HG03442 (cell line): Measurements from ENCODE around the gene OSBPL7.

ENCODE experiments used
- ATAC-seq: cut with Tn5 transposase; IDR thresholded peaks from one replicate; pipeline ENCODE4 v1.9.1; 2021; ENCODE audit warnings: mild to moderate bottlenecking, moderate library complexity; ENCODE audit not compliant: unreplicated experiment

The OSBPL7 gene

GRCh38 chr17:47821424-47822391 lies at the start of gene OSBPL7:
TSS of gene OSBPL7 (minus strand) at chr17:47821794. CDS start at chr17:47820278, 1,516 bp downstream.
- ATAC-seq: peak; percentile 78

- ATAC-seq: no peak
Observed at GRCh38 chr17:47871048-47871447, 49.5 kb upstream of the OSBPL7 start.

DNA sequence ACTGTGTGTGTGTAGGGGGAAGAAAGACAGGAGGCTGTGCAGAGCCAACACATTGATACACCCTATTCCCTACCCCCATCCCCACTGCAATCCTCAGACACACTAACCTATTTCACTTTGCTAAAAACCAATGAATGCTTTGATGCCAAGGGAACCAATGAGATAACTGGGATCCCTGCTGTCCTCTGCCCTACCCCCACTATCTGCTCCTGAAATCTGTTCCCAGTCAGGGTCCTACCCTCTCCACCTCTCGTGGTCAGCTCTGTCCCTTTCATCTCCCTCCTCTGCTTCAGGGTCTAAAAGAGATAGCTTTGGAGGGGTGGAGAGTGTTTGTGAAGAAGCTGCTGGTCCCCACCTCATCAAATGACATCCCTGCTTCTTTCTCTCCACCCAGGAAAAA lies 48.5 kb upstream of the OSBPL7 start:
- ATAC-seq: no peak

GRCh38 chr17:47869114-47869513 lies 47.5 kb upstream of the OSBPL7 start:
- no peak for ATAC-seq

GRCh38 chr17:47867813-47868533 lies 46.4 kb upstream of the OSBPL7 start:
- ATAC-seq: no peak

DNA sequence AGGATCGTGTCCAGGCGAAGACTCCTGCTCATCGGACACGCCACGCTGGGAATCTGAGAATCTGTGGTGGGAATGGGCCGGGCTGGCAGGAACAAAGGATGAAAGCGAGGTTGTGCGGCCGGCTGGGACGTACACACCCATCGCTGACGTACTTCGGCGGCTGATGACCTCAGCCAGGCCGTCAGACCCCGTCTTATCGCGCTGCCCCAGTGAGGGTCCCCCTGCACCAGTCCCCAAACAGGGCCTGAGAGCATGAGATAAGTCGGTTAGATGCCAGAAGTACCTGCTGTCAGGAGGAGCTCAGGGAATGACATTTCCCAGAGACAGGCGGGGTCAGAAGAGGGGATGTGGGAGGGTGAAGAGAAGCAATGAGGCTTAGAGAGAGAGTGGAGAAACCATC lies 45.3 kb upstream of the OSBPL7 start:
- no peak for ATAC-seq

- ATAC-seq: no peak
Observed at GRCh38 chr17:47864791-47865216, 43.2 kb upstream of the OSBPL7 start.

- ATAC-seq: no peak
Observed at GRCh38 chr17:47862621-47863440, 41.2 kb upstream of the OSBPL7 start.

DNA sequence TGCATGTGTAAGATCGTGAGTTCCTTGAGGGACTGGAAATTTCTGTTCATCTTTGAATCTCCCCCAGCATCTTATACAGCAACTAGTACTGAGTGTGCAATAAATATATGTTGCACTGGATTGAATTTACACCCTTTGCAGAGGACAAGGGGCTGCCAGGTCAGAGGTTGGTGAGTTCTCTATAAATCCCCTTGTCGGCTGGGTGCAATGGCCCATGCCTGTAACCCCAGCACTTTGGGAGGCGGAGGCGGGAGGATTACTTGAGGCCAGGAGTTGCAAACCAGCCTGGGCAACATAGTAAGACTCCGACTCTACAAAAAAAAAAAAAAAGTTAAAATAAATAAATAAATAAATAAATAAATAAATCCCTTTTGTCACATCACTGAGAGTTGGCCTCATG lies 38.8 kb upstream of the OSBPL7 start:
- ATAC-seq: no peak

DNA sequence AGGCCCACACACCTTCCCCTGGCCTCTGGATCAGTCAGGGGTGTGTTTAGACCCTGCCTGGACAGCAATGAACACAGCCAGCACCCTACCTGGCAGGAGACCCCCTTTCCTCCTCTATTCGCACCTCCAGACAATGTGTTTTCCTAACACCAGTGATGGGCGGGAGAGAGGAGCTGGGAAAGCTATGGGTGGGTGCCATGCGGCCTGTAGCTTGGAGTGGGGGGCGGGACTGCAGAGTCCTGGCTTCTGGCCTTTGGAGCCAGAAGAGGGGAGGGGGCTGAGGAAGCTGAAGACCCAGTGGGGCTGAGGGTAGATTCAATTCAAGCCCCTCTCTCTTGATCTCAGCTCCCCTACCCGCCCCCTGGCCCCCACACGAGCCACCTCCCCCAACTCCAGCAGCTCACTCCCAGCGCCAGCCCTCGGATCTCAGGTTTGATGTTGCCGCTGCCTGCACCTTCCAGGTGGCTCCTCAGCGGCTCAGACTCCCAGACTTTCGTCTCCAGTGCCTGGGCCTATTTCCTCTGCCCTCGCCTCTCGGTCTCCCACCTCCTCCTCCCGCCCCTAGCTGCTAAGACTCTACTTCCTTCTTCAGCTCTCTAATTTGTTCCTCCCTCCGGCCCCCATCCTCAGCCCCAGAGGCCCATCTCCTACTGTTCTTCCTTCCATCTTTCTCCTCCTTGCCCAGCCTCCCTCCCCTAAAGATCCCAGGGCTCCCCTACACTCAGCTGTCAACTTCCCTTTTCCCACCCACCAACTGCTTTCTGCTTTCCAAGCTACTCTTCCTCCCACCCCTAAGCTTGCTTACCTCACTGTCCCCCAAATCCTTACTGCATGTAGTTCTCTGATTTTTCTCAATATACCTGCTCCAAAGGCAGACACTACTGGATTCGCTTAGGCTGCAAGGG lies 36.2 kb upstream of the OSBPL7 start:
- ATAC-seq: no peak

DNA sequence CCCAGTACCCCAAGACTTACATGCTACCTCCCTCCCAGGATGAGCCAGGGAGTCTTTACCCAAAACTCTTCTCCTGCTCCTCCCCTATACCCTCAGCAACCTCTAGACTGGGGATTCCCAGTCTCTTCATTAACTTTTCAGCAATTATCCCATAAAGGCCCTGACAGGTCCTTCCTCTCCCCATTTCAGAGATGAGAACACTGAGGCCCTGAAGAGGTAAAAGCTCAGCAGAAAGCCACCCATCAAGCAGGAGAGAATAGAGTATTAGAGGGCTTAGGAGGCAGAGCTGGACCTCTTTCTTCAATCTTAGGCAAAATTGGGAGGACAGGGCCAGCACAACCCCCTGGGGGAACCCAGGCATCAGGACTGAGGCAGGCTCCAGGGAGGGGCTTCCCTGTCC lies 35.2 kb upstream of the OSBPL7 start:
- ATAC-seq: no peak

GRCh38 chr17:47855737-47856136 lies 34.1 kb upstream of the OSBPL7 start:
- ATAC-seq: no peak

DNA sequence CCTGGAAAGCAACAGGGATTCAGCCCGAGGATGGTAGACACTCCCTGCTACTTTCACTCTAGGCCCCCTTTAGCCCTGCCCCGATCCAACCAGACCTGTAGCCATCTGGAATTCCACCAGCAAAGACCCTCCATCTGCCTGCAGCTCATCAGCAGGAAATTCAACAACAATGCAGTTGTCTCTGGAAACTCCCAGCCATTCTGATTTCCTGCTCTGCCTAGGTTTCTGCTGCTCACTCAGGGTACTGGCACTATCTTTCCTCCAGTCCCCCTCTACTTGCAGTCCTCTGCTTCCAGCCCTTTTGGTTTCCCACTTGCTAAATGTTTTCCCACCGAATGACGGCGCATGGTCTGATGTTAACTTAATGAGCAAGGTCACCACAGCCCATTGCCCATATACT lies 32.0 kb upstream of the OSBPL7 start:
- no peak for ATAC-seq

DNA sequence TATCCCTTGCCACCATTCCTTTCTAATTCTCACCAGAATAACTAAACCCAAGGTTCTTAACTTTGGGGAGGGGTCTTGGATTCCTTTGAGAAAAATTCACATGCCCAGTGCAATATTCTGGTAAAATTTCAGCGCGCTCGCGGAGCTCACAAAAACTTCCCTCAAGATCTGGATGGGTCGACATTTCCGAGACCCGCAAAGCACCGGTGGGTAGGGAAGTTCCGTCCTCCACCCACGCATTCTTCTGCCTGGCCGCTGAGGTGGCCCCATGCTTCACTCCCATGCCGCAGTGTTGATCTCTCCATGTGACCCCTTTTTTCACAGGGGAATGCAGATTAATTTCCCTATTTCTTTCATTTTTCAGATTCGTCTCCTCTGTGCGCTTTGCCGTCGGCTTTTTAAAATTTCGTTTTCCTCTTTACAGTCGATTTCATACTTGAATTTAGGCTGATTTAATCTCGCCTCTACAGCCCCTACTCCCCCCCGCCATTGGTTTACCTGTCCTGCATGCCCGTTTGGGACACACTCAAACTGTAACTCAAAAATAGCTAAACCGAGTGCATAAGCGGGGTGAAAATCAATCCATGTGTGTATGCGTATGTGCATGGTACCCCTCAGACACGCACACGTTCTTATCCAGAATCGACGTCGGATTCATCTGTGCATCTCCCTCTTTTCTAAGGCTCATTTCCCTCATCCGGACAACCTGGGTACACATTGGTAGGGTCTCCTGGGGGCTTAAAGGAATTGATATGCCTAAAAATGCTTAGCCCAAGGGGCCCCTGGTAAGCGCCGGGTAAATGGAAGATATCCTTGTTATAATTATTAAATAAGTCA lies 30.7 kb upstream of the OSBPL7 start:
- ATAC-seq: no peak

- ATAC-seq: no peak
Observed at GRCh38 chr17:47851764-47852112, 30.1 kb upstream of the OSBPL7 start.

DNA sequence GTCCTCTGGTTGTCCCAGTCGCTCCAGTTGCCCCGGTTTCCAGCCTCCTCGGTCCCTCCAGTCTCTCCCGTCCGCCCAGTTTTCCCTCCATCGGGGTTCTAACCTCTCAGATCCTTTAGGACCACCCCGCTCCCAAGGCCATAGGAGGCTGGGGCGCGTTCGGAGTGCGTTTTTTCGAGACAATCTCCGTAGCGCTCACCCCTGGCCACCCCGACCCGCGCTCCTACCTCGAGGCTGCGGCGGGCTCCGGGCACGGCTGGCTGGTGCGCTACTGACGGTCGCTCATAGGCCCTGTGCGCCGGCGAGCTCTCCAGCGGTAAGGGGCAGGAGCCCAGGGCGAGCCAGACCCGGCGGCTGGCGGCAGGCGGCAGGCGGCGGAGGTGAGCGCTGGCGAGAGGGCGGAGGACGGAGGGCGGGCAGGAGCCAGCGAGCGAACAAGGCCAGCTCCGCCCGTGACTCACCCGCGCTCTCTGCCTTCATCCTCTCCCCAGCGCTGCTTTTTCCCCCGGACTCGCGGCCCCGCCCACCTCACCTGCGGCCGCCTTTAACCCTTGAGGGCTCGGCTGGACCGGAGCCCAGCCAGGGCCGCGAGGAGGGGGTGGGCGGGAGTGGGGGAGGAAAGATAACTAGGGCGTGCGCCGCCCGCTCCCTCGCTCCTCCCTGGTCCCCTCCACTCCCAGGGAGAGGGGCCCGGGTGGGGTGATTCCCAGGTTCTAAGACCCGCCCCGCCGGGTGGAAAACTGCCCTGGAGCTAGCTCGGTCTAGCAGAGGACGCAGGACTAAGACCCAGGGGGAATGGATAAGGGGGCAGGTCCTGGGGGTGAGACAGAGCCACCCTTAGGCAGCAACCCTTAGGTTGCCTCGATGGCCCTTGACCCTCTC lies 29.3 kb upstream of the OSBPL7 start, which contains the start of gene SP6:
Gene SP6, minus strand, starts transcription at position 472 of the 882 bp plus-strand sequence. CDS start 2,734 bp downstream, outside the sequence.
- ATAC-seq: no peak

DNA sequence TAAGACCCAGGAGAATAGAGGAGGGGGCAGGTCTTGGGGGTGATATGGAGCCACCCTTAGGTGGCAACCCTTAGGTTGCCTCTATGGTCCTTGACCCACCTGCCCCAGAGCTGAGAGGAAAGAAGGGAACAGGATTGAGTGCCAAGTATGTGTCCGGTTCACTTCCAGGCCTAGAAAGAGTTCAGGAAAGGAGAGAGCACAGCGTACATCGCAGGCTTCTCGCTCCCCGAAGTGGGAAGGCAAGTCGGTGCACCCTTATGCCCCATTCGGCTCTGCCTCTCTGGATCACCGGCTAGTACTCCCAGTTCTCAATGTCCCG lies 28.7 kb upstream of the OSBPL7 start:
- ATAC-seq: no peak

GRCh38 chr17:47848198-47848513 lies 26.6 kb upstream of the OSBPL7 start:
- ATAC-seq: no peak
